Measurements from ENCODE around the gene OXER1. TPM values are rescaled to one million over a fixed set of nuclear protein-coding genes. Genes with fewer than 3 reads are reported as not detected.

The OXER1 gene
- total RNA-seq, 1 experiment from 2014 or later: 0.10 TPM

- POLR2A ChIA-PET: no interaction called here
- no peak overlapping the region for H3K27ac ChIP-seq (ENCODE audit: low read length)
- no peaks in the 10 kb centered on the region for H3K36me3 ChIP-seq (ENCODE audit: control insufficient read depth, insufficient read depth, low read length)
- no peak for DNase-seq (ENCODE audit: low read depth, low spot score)
- no peaks in the 10 kb centered on the region for H3K27me3 ChIP-seq (ENCODE audit: control insufficient read depth, insufficient read depth, low read length)
- intact Hi-C loops (cut with micrococcal nuclease; ENCODE audit: unreplicated experiment): no loop called here
- no peaks in the 10 kb centered on the region for H3K4me1 ChIP-seq (ENCODE audit: control insufficient read depth, insufficient read depth, low read length)
- H3K9me3 ChIP-seq (ENCODE audit: control insufficient read depth, insufficient read depth, low read depth, low read length): no peaks in the 10 kb centered on the region
- TF ChIP-seq POLR2AphosphoS5 (IDR thresholded peaks at IDR 0.05; ENCODE audit: low read depth, low read length) (no peak), SIN3A (IDR thresholded peaks at IDR 0.05; ENCODE audit: borderline replicate concordance, insufficient read depth, low read depth, low read length) (no peak)
- CTCF ChIA-PET: no interaction called here
- H3K4me3 ChIP-seq (ENCODE audit: low read depth in 2 of 2, low read length in 2 of 2): no peak overlapping the region
- no peak for ATAC-seq
- in situ Hi-C loops (cut with HindIII; ENCODE audit: low pct_unique_long_range_greater_than_20kb, low sequenced_read_pairs): no loop called here
- no TSS peak for BruUV-seq (replicated peaks)
Observed at GRCh38 chr2:42757981-42758740, 5.8 kb downstream of the OXER1 start.

- BruUV-seq (replicated peaks): no TSS peak
- DNase-seq (ENCODE audit: low read depth, low spot score): no peak
- ChIA-PET POLR2A (no interaction called here), CTCF (no interaction called here)
- Histone ChIP-seq H3K4me3 (ENCODE audit: low read depth in 2 of 2, low read length in 2 of 2) (no peak overlapping the region), H3K27ac (ENCODE audit: low read length) (no peak overlapping the region), H3K36me3 (ENCODE audit: control insufficient read depth, insufficient read depth, low read length) (no peaks in the 10 kb centered on the region), H3K27me3 (ENCODE audit: control insufficient read depth, insufficient read depth, low read length) (no peaks in the 10 kb centered on the region), H3K9me3 (ENCODE audit: control insufficient read depth, insufficient read depth, low read depth, low read length) (no peaks in the 10 kb centered on the region), H3K4me1 (ENCODE audit: control insufficient read depth, insufficient read depth, low read length) (no peaks in the 10 kb centered on the region)
- no peak for ATAC-seq
- TF ChIP-seq TCF7L2 (IDR thresholded peaks at IDR 0.05; ENCODE audit: low read depth, low read length) (no peak), CTCF (IDR thresholded peaks at IDR 0.05) (no peak), SIN3A (IDR thresholded peaks at IDR 0.05; ENCODE audit: borderline replicate concordance, insufficient read depth, low read depth, low read length) (no peak), POLR2AphosphoS5 (IDR thresholded peaks at IDR 0.05; ENCODE audit: low read depth, low read length) (no peak), REST (IDR thresholded peaks at IDR 0.05; ENCODE audit: insufficient read depth in 1 of 2, low read depth in 2 of 2, low read length in 1 of 2) (no peak)
- intact Hi-C loops (cut with micrococcal nuclease; ENCODE audit: unreplicated experiment): no loop called here
- in situ Hi-C loops (cut with HindIII; ENCODE audit: low pct_unique_long_range_greater_than_20kb, low sequenced_read_pairs): no loop called here
Observed at GRCh38 chr2:42756966-42757513, 6.9 kb downstream of the OXER1 start.

- Histone ChIP-seq H3K27me3 (ENCODE audit: control insufficient read depth, insufficient read depth, low read length) (no peaks in the 10 kb centered on the region), H3K36me3 (ENCODE audit: control insufficient read depth, insufficient read depth, low read length) (no peaks in the 10 kb centered on the region), H3K4me3 (ENCODE audit: low read depth in 2 of 2, low read length in 2 of 2) (no peak overlapping the region), H3K4me1 (ENCODE audit: control insufficient read depth, insufficient read depth, low read length) (no peaks in the 10 kb centered on the region), H3K9me3 (ENCODE audit: control insufficient read depth, insufficient read depth, low read depth, low read length) (no peaks in the 10 kb centered on the region), H3K27ac (ENCODE audit: low read length) (no peak overlapping the region)
- ATAC-seq (no peak), DNase-seq (ENCODE audit: low read depth, low spot score) (no peak)
- ChIA-PET CTCF (no interaction called here), POLR2A (no interaction called here)
- in situ Hi-C loops (cut with HindIII; ENCODE audit: low pct_unique_long_range_greater_than_20kb, low sequenced_read_pairs) (no loop called here), intact Hi-C loops (cut with micrococcal nuclease; ENCODE audit: unreplicated experiment) (no loop called here)
- TF ChIP-seq POLR2AphosphoS5 (IDR thresholded peaks at IDR 0.05; ENCODE audit: low read depth, low read length) (no peak), TCF7L2 (IDR thresholded peaks at IDR 0.05; ENCODE audit: low read depth, low read length) (no peak), CTCF (IDR thresholded peaks at IDR 0.05) (no peak), SIN3A (IDR thresholded peaks at IDR 0.05; ENCODE audit: borderline replicate concordance, insufficient read depth, low read depth, low read length) (no peak), REST (IDR thresholded peaks at IDR 0.05; ENCODE audit: insufficient read depth in 1 of 2, low read depth in 2 of 2, low read length in 1 of 2) (no peak)
- BruUV-seq (replicated peaks): no TSS peak
Observed at GRCh38 chr2:42756150-42756775, 7.7 kb downstream of the OXER1 start.

All from Panc1 (cell line).